COLO668 (cell line): ENCODE measurements around the gene PAX7.

Experiments
- DNase-seq: peaks from one replicate; lab custom pipeline; 2025; ENCODE audit not compliant: unreplicated experiment; lab: John Stamatoyannopoulos, UW

The PAX7 gene

DNA sequence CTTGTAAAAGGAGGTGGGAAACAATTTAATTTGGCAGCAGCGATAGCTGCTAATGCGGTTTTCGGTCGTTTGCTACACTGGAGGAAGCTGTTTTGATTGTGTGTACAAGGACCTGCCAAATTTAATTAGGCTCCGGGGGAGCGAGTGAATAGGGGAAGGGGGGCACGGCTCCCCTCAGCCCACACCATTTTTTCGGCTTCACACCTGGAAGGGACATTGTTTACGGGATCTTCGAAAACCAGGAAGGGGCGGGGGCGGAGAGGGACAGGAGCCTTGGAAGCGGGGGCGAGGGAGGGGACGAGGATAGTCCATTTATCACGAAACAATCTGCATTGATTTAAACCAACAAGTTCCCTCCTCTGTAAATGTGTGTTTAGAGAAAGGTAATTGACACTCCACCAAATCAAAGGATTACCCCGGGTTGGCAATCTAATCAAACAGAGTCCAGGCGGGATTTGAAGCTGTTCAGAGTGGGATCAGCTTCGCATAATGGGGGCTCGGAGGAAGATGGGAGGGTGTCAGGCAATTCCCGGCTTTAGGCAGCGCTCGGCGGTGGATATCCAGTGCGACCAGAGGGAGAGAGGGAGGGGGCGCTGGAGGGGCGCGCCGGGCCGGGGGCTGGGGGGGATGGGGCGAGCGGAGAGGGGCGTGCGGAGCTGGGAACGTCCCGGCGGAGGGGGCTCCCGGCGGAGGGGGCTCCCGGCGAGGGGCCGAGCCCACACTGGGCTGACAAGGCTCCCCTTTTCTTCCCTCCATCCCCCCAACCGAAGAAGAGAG, 9.8 kb downstream of the PAX7 start:
- no peak for DNase-seq

DNA sequence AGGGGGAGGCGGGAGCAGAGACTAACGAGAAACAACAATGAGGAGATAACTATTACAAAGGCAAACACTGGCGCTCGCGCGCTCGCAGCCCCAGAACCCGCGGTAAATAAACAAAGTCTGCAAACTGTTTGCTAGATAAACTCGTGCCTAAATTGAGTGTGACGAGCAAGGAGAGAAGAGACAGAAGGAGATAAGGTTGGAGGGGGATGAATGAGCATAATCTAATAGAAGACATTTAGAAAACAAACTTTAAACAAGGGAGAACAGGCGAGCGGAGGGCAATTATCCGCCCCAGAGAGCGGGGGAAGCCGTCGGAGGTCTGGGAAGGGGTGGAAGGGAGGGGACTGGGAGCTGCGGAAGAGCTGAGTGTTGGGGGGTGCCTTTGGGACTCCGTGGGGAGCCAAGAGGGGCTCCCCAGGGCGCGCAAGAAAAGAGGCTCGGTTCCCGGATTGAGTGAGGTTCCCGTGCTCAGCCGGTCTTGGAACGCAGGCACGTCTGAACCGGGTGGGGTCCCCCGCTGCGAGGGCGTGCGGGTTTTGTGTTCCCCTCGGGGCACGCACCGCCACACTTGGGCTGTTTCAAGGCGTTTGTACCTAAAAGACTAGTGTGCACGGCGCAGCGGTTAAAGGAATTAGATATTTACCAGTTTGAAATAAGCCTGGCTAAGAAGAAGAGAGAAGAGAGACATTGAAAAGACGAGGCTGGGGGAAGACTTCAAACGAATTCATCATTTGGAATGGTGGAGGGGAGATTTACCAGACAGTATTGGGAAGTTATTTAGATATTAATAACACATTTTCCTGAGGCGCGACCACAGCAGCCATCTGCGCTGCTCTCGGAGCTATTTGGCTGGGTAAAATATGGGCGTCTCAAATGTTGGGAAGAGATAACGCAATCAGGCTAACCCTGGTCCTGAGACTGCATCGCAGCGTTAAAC, 10.6 kb downstream of the PAX7 start:
- DNase-seq: no peak

- DNase-seq: no peak
Measured at GRCh38 chr1:18642278-18643095, 11.8 kb downstream of the PAX7 start.

DNA sequence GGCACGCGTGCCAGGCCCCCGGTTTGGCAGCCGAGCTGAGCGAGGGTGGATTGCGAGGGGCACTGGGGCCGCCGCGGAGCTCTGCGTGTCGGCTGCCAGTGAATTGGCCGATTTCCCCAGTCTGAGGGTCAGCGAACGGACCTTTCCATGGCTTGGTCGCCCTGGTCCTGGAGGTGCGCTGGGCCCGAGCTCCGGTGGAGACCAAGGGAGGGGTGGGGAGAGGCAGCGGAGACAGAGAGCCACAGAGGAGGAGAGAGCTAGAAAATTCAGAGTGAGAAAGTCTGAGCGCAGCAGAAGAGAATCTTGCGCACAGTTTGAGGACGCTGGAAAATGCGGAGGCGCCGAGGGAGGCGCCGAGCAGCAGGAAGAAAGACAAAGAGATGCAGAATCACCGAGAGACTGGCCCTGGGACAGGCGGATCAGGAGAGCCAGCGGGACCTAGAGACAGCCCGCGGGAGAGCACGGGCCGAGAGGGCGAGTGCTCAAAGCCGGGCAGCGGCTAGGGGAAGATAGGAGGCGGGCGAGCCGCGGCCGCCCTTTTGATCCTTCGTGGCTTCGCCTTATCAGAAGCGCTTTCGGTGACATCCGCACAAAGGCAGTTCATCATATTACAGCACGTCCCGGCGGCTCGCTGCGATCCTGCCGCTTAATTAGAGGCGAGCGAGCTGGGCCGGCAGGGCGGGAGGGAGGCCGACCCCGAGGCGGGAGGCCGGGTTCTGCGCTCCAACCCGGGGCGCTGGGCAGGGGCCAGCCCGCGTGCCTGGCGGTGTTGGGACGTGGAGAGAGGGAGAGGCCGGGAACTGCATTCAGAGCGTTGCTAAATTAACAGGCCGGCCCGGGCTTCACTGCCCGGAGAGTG, 12.7 kb downstream of the PAX7 start:
- no peak for DNase-seq

GRCh38 chr1:18644013-18644399, 13.4 kb downstream of the PAX7 start:
- DNase-seq: no peak

GRCh38 chr1:18644446-18644845, 13.8 kb downstream of the PAX7 start:
- no peak for DNase-seq

DNA sequence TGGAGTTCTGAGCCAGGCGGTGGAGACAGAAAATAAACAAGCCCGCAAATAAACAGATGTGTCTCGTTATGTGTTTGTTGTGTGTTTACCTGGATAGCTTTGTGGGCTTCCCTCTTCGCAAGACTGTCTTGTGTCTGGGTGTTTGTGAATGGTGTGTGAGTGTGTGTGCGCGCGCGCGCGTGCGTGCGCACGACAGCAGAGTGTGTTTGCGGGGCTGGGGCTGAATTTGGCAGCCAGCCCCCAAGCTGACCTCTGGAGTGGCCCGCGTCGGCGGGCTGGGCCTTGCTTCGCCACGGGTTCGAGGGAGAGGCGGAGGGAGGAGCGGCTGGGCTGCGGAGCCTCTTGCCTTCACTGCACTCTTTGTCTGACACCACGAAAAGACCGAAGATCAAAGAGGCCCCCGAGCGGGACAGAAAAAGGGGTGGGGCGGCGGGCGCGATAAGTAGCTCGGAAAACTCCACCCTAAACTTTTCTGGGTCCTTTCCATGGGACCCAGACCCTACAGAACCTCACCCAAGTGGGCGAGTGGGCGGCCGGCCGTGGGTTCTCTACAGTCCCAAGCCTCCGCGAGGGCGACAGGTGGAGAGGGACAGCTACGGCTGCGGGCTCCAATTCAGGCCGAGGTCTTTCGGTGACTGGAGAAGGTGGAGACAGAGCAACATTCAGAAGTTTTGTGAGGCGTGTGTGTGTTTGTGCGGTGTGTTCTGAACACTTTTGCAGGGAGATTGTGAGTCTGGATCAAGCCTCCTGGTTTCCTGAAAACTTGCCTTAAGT, 14.5 kb downstream of the PAX7 start:
- no peak for DNase-seq

DNA sequence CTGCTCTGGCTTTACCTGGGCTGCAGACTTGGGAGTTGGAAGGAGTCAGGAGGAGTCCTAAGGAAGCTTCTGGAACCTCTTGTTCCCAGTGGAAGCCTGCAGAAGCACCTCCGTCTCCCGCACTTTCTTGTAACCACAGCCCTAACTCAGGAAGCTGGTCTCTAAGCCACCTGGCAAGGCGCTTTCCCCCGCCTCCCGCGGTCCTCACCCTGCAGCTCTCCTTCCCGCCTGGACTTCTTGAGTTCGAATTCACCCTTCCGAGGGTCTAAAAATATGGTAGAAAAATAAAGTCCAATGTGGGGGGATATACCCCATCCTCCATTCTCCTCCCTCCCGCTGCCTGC, 15.1 kb downstream of the PAX7 start:
- no peak for DNase-seq

- DNase-seq: no peak
Measured at GRCh38 chr1:18646091-18646785, 15.6 kb downstream of the PAX7 start.

- no peak for DNase-seq
Measured at GRCh38 chr1:18646786-18647410, 16.3 kb downstream of the PAX7 start.

- DNase-seq: no peak
Measured at GRCh38 chr1:18647681-18648214, 17.1 kb downstream of the PAX7 start.

- DNase-seq: no peak
Measured at GRCh38 chr1:18649693-18650370, 19.2 kb downstream of the PAX7 start.

DNA sequence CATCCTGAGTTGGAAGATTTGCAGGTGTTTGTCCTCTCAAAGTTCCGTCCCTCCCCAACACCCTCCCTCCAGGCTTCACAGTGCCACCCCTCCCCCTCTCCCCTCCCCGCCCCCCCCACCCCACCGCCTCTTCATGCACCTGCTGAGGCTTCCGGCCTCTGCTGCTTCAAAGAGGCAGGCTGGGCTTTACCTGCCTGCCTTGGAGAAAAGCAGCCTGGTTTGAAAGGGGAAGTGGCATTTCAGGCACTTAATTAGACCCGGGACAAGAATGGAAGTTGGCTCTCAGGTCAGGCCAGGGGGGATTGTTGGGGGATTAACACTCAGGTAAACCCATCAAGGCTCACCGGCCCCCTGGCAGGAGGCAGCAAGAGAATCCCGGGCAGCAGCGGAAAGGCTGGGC, 21.1 kb downstream of the PAX7 start:
- DNase-seq: no peak

DNA sequence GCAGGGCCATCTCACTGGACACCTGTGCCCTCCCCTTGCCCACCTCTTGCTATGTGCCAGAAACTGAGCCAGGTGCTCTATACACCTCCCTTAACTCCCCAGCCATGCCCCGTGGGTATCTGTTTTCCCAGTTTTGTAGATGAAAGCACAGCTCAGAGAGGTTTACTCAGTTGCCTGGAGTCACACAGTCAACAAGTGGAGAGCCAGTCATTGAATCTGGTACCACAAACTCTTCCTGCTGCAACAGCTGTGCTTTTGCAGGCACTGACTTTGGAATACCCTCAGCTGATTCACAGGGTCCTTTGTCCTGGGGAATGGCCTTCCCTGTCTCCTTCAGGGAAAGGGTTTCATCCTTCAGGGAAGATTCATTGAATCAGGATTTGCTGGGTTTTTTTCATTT, 22.1 kb downstream of the PAX7 start:
- DNase-seq: no peak

GRCh38 chr1:18653367-18653766, 22.7 kb downstream of the PAX7 start:
- no peak for DNase-seq

DNA sequence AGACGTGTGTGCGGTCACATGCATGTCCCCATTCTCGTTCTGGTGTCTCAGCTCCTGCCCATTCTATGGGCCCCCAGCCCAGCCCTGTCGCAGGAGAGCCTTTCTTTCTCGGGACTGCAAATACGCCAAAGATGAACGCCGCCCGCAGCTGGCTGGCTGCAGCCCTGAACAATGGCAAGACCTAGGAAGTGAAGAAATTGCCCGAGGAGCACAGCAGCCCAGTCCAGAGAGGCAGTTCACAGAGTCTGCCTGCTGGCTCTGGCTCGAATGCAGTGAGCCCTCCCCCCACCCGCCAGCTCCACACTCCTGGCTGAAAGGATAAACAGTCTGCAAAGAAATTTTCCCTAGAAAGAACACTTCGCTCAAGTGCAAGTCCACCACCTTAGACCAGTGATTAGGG, 23.3 kb downstream of the PAX7 start:
- no peak for DNase-seq

DNA sequence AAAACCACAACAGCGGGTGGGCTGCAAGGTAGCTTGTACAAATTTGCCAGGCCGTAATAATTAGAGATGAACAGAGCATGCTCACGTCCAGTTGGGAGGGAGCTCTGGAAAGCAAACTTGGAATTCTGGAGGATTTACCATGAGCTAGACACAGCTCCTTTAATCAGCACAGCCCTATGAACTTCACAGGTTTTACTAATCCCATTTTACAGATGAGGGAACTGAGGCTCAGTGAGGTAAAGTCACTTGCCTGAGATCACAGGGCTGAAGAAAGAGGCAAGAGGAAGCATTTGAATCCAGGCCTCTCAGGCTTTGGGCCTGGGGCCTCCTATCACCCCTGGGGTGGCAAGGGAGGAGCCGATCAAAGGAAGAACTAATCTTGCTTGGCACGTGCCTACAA, 24.0 kb downstream of the PAX7 start:
- DNase-seq: no peak
